Endodermal cell (in vitro differentiated cells): ENCODE results near the gene TIMM13. TPM values are rescaled to one million over a fixed set of nuclear protein-coding genes. Genes with fewer than 3 reads are reported as not detected.

Experiments used
- DNase-seq: peaks from one replicate; pipeline ENCODE4 v3.0.0-alpha.2; 2017
- H3K27ac ChIP-seq: 2 replicates; pipeline ENCODE4 v1.5.1; 2013; ENCODE audit warnings: mild to moderate bottlenecking, low read depth, low read length, moderate library complexity
- H3K27me3 ChIP-seq: 2 replicates; pipeline ENCODE4 v1.6.1; 2013; ENCODE audit warnings: mild to moderate bottlenecking, low read length, moderate library complexity; ENCODE audit not compliant: insufficient read depth, control insufficient read depth, poor library complexity, severe bottlenecking
- H3K36me3 ChIP-seq: 2 replicates; pipeline ENCODE4 v1.7.0; 2013; ENCODE audit warnings: mild to moderate bottlenecking, low read length, moderate library complexity; ENCODE audit not compliant: control insufficient read depth, insufficient read depth
- H3K4me1 ChIP-seq: one replicate; pipeline ENCODE4 v1.7.0; 2013; ENCODE audit warnings: low read length; ENCODE audit not compliant: control insufficient read depth, insufficient read depth
- H3K4me3 ChIP-seq: 2 replicates; pipeline ENCODE4 v1.5.1; 2013; ENCODE audit warnings: mild to moderate bottlenecking, low read length, moderate library complexity
- H3K9ac ChIP-seq: 2 replicates; pipeline ENCODE4 v1.6.1; 2013; ENCODE audit warnings: mild to moderate bottlenecking, low read length, moderate library complexity; ENCODE audit not compliant: poor library complexity, severe bottlenecking; ENCODE audit errors: extremely low read depth
- H3K9me3 ChIP-seq: 2 replicates; pipeline ENCODE4 v1.6.1; 2013; ENCODE audit warnings: mild to moderate bottlenecking, low read length, moderate library complexity; ENCODE audit not compliant: control insufficient read depth
- H3K27ac Mint-ChIP-seq: 2 replicates; pipeline ENCODE4 v1.8.0; 2020; ENCODE audit warnings: mixed read lengths
- H3K27me3 Mint-ChIP-seq: 2 replicates; pipeline ENCODE4 v1.8.0; 2021; ENCODE audit warnings: mild to moderate bottlenecking, mixed read lengths; ENCODE audit not compliant: insufficient read depth
- H3K36me3 Mint-ChIP-seq: 2 replicates; pipeline ENCODE4 v1.8.0; 2020; ENCODE audit warnings: low read depth, mixed read lengths
- H3K4me1 Mint-ChIP-seq: 2 replicates; pipeline ENCODE4 v1.8.0; 2020; ENCODE audit warnings: mixed read lengths
- H3K4me3 Mint-ChIP-seq: 2 replicates; pipeline ENCODE4 v1.8.0; 2020; ENCODE audit warnings: mild to moderate bottlenecking, moderate library complexity, mixed read lengths
- H3K9me3 Mint-ChIP-seq: 2 replicates; pipeline ENCODE4 v1.8.0; 2020; ENCODE audit warnings: mild to moderate bottlenecking, mixed read lengths
- CTCF ChIP-seq: fragments of 200-600 bp; sonication (generic); conservative IDR thresholded peaks from 2 replicates; pipeline ENCODE4 v1.5.0; 2021; ENCODE audit warnings: antibody characterized with exemption, mild to moderate bottlenecking
- WGBS, 2 experiments: methylation state at CpG; one replicate each; pipeline versions ENCODE4 v1.1.5 to v1.1.7; 2013; ENCODE audit warnings: missing lambda C conversion rate in 2 of 2, mixed read lengths in 1 of 2; ENCODE audit not compliant: insufficient coverage in 1 of 2, insufficient read length in 1 of 2; 5-methylcytosine and 5-hydroxymethylcytosine counted together
- total RNA-seq, 2 donors: library from RNA; stranded (reverse); fragmentation: NEBNext Ultra II Directional in 1 of 2; extraction: Animal tissue kit (Norgen Biotek cat#: 25700) in 1 of 2; gene quantifications; 2 replicates in 1 of 2; 3 replicates in 1 of 2; pipeline ENCODE4 v1.2.1, GENCODE V29; 2021

TIMM13 gene
- total RNA-seq, 2 donors from 2014 or later: 149 to 175 TPM

- 65 to 73% methylated on average over 4 to 14 of the region's 14 CpGs for WGBS, 2 experiments
- Histone ChIP-seq H3K27me3 (no peaks in the 10 kb centered on the region), H3K36me3 (peaks cover 14% of the 10 kb centered on the region), H3K4me1 (no peaks in the 10 kb centered on the region), H3K27ac (peak overlapping the region; percentile 57), H3K9ac (peak overlapping the region; percentile 91), H3K4me3 (peak overlapping the region; percentile 88), H3K9me3 (no peaks in the 10 kb centered on the region)
- Mint-ChIP-seq H3K27ac (peak overlapping the region; percentile 86), H3K27me3 (no peaks in the 10 kb centered on the region), H3K4me1 (peaks cover 10% of the 10 kb centered on the region), H3K4me3 (peak overlapping the region; percentile 76), H3K36me3 (peaks cover 5% of the 10 kb centered on the region), H3K9me3 (no peaks in the 10 kb centered on the region)
- TF ChIP-seq CTCF: no peak
- DNase-seq: no peak
Measured at GRCh38 chr19:2454962-2455850, 27.8 kb upstream of the TIMM13 start.

GRCh38 chr19:2454199-2454961 lies 27.0 kb upstream of the TIMM13 start:
- no peak for TF ChIP-seq CTCF
- peaks cover 16% of the 10 kb centered on the region for H3K36me3 ChIP-seq
- 83 to 95% methylated on average over 6 to 19 of the region's 19 CpGs for WGBS, 2 experiments
- H3K36me3 Mint-ChIP-seq: peaks cover 7% of the 10 kb centered on the region
- H3K27ac Mint-ChIP-seq: peak overlapping the region; percentile 86
- H3K27me3 ChIP-seq: no peaks in the 10 kb centered on the region
- H3K4me3 Mint-ChIP-seq: peak overlapping the region; percentile 76
- H3K9ac ChIP-seq: no peak overlapping the region
- H3K9me3 ChIP-seq: no peaks in the 10 kb centered on the region
- H3K27me3 Mint-ChIP-seq: no peaks in the 10 kb centered on the region
- H3K4me1 Mint-ChIP-seq: peaks cover 10% of the 10 kb centered on the region
- no peak for DNase-seq
- no peaks in the 10 kb centered on the region for H3K9me3 Mint-ChIP-seq
- no peak overlapping the region for H3K27ac ChIP-seq
- no peaks in the 10 kb centered on the region for H3K4me1 ChIP-seq
- peak overlapping the region; percentile 88 for H3K4me3 ChIP-seq

DNA sequence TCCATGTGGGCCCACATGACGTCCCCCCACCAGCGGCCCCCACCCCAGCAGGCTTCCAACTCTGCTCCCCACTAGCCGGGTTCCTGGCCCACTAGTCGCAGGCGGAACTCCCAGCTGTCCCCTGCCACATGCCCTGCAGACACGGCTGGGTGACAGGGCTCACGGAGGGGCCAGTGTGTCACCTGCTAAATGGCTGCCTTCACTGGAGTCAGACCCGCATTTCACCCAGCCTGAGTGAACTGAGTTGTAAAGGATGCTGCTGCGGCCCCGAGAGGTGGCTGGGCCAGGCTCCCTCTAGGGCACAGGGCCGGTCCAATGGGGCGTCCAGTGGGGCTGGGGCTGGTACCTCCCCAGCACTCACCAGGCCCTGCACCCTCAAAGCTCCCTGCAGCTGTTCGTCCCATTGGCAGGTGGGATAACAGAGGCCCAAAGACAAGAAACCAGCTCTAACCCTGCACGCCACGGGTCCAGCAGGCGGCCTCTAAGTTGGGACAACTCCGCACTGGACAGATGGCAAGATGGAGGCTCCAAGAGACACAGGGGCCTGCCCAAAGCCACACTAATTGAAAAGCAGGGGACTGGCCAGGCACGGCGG lies 26.1 kb upstream of the TIMM13 start:
- TF ChIP-seq CTCF: no peak
- no peak overlapping the region for H3K27ac Mint-ChIP-seq
- H3K4me3 Mint-ChIP-seq: peak overlapping the region; percentile 76

More for the DNA sequence above, 26.1 kb upstream of the TIMM13 start:
- H3K4me1 Mint-ChIP-seq: peaks cover 10% of the 10 kb centered on the region
- H3K36me3 Mint-ChIP-seq: peaks cover 12% of the 10 kb centered on the region
- Histone ChIP-seq H3K9me3 (no peaks in the 10 kb centered on the region), H3K27ac (no peak overlapping the region), H3K4me1 (no peaks in the 10 kb centered on the region), H3K36me3 (peaks cover 22% of the 10 kb centered on the region), H3K27me3 (no peaks in the 10 kb centered on the region), H3K4me3 (no peak overlapping the region), H3K9ac (no peak overlapping the region)
- DNase-seq: peak; percentile 42
- no peaks in the 10 kb centered on the region for H3K27me3 Mint-ChIP-seq
- WGBS, 2 experiments: 93% methylated on average over 16 to 19 of the region's 19 CpGs
- H3K9me3 Mint-ChIP-seq: no peaks in the 10 kb centered on the region
